Caco-2 (cell line): ENCODE results near the gene CDON. TPM values are rescaled to one million over a fixed set of nuclear protein-coding genes. Genes with fewer than 3 reads are reported as not detected.

Experiments
- BruUV-seq: library from RNA; stranded (reverse); fragments of 400-500 nt; replicated peaks from 2 replicates; lab custom pipeline; 2021; lab: Mats Ljungman, UMichigan
- CTCF ChIA-PET: fragments of 300-600 bp; sonication (Branson Sonifier 250); formaldehyde crosslinking; loops from one replicate; lab custom pipeline; 2022; ENCODE audit warnings: antibody characterized with exemption; lab: Charles Lee
- POLR2A ChIA-PET: fragments of 300-600 bp; sonication (Branson Sonifier 250); formaldehyde crosslinking; loops from one replicate; lab custom pipeline; 2022; ENCODE audit warnings: antibody characterized with exemption; lab: Charles Lee
- DNase-seq, 2 experiments: peaks; one replicate each; pipeline versions ENCODE4 v3.0.0 to v3.0.0-alpha.2; 2020 to 2022
- H3K27me3 ChIP-seq: replicated peaks from 2 replicates; pipeline ENCODE4 v1.6.0; 2011; ENCODE audit warnings: low read length; ENCODE audit not compliant: control insufficient read depth, insufficient read depth
- H3K36me3 ChIP-seq: 2 replicates; pipeline ENCODE4 v1.5.1; 2011; ENCODE audit warnings: low read length; ENCODE audit not compliant: control insufficient read depth, insufficient read depth
- H3K4me1 ChIP-seq: fragments of 250-450 bp; sonication (Bioruptor Pico); 2 replicates; pipeline ENCODE4 v1.5.1; 2020; ENCODE audit warnings: mild to moderate bottlenecking
- H3K4me3 ChIP-seq: 2 replicates; pipeline ENCODE4 v1.5.1; 2011; ENCODE audit warnings: low read depth, mild to moderate bottlenecking, control low read depth, low read length
- H3K9me3 ChIP-seq: fragments of 250-450 bp; sonication (Bioruptor Pico); 2 replicates; pipeline ENCODE4 v1.5.1; 2020; ENCODE audit warnings: mild to moderate bottlenecking, moderate library complexity
- H3K27ac Mint-ChIP-seq: one replicate; pipeline ENCODE4 v1.8.0; 2022; ENCODE audit warnings: mixed read lengths; ENCODE audit not compliant: unreplicated experiment
- H3K27me3 Mint-ChIP-seq: one replicate; pipeline ENCODE4 v1.8.0; 2022; ENCODE audit warnings: mixed read lengths; ENCODE audit not compliant: insufficient read depth, unreplicated experiment
- H3K36me3 Mint-ChIP-seq: one replicate; pipeline ENCODE4 v1.8.0; 2022; ENCODE audit warnings: mild to moderate bottlenecking, mixed read lengths; ENCODE audit not compliant: insufficient read depth, unreplicated experiment
- H3K4me1 Mint-ChIP-seq: one replicate; pipeline ENCODE4 v1.8.0; 2022; ENCODE audit warnings: low read depth, mixed read lengths; ENCODE audit not compliant: unreplicated experiment
- H3K4me3 Mint-ChIP-seq: one replicate; pipeline ENCODE4 v1.8.0; 2022; ENCODE audit warnings: mild to moderate bottlenecking, moderate library complexity, mixed read lengths; ENCODE audit not compliant: unreplicated experiment
- H3K9me3 Mint-ChIP-seq: one replicate; pipeline ENCODE4 v1.8.0; 2022; ENCODE audit warnings: mixed read lengths; ENCODE audit not compliant: unreplicated experiment
- intact Hi-C: fragments of 100-400 bp; cut with micrococcal nuclease; formaldehyde crosslinking; loops from one replicate; pipeline ENCODE4 v1.10.0; 2022; ENCODE audit not compliant: unreplicated experiment
- total RNA-seq: library from RNA; stranded (reverse); gene quantifications from 2 replicates; pipeline ENCODE4 v1.2.3, GENCODE V29; 2022
- TF ChIP-seq, protein P1 (sequence below), 2 experiments: fragments of 200-600 bp in 1 of 2; IDR thresholded peaks; 1 replicate in 1 of 2; 2 replicates in 1 of 2; pipeline versions ENCODE4 v1.5.1 to v1.8.0; 2011 to 2022; ENCODE audit warnings: antibody characterized with exemption in 1 of 2, control low read depth in 1 of 2, inconsistent platforms in 1 of 2, low read depth in 1 of 2, low read length in 1 of 2, mild to moderate bottlenecking in 1 of 2, moderate library complexity in 1 of 2; ENCODE audit not compliant: insufficient read depth in 1 of 2, severe bottlenecking in 1 of 2, unreplicated experiment in 1 of 2

Gene CDON
- total RNA-seq, 1 experiment from 2014 or later: 6.8 TPM

DNA sequence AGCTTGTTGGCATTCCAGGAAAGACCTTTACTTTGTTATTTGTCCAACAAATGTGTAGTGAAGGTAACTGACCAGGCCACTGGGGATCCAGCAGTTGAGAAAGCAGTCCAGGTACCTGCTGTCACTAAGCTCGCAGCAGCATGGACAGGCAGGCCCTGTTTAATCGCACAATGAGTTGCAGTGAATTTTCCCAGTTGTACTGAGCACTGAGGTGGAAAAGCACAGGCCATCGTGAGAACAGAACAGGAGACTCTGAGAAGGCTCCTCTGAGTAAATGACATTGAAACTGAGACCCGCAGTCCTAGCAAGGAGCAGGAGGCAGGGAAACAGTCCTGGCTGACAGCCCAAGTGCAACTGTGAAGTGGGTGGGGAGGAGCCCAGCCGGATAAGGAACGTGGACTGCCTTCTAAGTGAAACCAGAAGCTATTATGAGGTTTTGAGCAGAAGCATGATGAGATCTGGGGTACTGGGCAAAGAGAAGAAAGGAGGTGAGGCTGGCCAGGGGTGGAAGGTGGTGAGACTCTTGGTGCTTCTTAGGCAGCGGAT lies 39.8 kb upstream of the CDON start:
- Histone ChIP-seq H3K36me3 (no peaks in the 10 kb centered on the region), H3K4me3 (no peak overlapping the region), H3K4me1 (no peaks in the 10 kb centered on the region), H3K9me3 (no peaks in the 10 kb centered on the region), H3K27me3 (peaks cover under 1% of the 10 kb centered on the region; the same call in 1 of the 2 replicates)
- Mint-ChIP-seq H3K4me3 (no peak overlapping the region), H3K27ac (no peak overlapping the region), H3K27me3 (no peaks in the 10 kb centered on the region), H3K36me3 (no peaks in the 10 kb centered on the region), H3K9me3 (no peaks in the 10 kb centered on the region), H3K4me1 (no peaks in the 10 kb centered on the region)
- ChIA-PET CTCF (interaction anchor here (1.1 kb wide), 1 partner anchor 14 kb away, joined by 3 read pairs; no protein-coding TSS in a partner anchor), POLR2A (no interaction called here)
- no TSS peak for BruUV-seq
- intact Hi-C loops: no loop called here
- no peak for DNase-seq
- TF ChIP-seq, protein P1, sequence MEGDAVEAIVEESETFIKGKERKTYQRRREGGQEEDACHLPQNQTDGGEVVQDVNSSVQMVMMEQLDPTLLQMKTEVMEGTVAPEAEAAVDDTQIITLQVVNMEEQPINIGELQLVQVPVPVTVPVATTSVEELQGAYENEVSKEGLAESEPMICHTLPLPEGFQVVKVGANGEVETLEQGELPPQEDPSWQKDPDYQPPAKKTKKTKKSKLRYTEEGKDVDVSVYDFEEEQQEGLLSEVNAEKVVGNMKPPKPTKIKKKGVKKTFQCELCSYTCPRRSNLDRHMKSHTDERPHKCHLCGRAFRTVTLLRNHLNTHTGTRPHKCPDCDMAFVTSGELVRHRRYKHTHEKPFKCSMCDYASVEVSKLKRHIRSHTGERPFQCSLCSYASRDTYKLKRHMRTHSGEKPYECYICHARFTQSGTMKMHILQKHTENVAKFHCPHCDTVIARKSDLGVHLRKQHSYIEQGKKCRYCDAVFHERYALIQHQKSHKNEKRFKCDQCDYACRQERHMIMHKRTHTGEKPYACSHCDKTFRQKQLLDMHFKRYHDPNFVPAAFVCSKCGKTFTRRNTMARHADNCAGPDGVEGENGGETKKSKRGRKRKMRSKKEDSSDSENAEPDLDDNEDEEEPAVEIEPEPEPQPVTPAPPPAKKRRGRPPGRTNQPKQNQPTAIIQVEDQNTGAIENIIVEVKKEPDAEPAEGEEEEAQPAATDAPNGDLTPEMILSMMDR (IDR thresholded peaks at IDR 0.05; ENCODE audit: insufficient read depth in 1 of 2, low read depth in 1 of 2, low read length in 1 of 2, severe bottlenecking in 1 of 2, unreplicated experiment in 1 of 2): no peak

DNA sequence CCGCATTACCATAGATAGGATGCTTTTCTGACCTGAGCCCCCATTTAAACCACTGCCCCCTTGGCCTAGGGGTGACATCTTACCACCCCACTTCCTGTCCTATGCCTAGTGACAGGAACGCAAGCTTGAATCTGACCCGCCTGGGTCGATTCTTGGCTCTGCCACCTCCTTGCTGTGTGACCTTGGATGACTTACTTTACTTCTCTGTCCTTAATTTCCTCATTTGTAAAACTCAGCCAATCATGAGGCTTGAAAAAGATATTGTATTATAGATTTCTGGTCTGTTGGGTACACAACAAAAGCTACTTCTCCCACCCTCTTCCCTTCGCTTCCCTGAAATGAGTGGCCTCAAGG lies 39.2 kb upstream of the CDON start:
- Histone ChIP-seq H3K4me3 (no peak overlapping the region), H3K27me3 (peaks cover 2% of the 10 kb centered on the region; the same call in 1 of the 2 replicates), H3K4me1 (no peaks in the 10 kb centered on the region), H3K36me3 (no peaks in the 10 kb centered on the region), H3K9me3 (no peaks in the 10 kb centered on the region)
- no peaks in the 10 kb centered on the region for H3K9me3 Mint-ChIP-seq
- intact Hi-C loops: no loop called here
- TF ChIP-seq, protein P1 (IDR thresholded peaks at IDR 0.05; ENCODE audit: insufficient read depth in 1 of 2, low read depth in 1 of 2, low read length in 1 of 2, severe bottlenecking in 1 of 2, unreplicated experiment in 1 of 2): no peak
- no peaks in the 10 kb centered on the region for H3K27me3 Mint-ChIP-seq
- no peak overlapping the region for H3K27ac Mint-ChIP-seq
- DNase-seq: no peak
- no peaks in the 10 kb centered on the region for H3K36me3 Mint-ChIP-seq
- no TSS peak for BruUV-seq
- no peak overlapping the region for H3K4me3 Mint-ChIP-seq
- no peaks in the 10 kb centered on the region for H3K4me1 Mint-ChIP-seq
- ChIA-PET CTCF (no interaction called here), POLR2A (no interaction called here)

DNA sequence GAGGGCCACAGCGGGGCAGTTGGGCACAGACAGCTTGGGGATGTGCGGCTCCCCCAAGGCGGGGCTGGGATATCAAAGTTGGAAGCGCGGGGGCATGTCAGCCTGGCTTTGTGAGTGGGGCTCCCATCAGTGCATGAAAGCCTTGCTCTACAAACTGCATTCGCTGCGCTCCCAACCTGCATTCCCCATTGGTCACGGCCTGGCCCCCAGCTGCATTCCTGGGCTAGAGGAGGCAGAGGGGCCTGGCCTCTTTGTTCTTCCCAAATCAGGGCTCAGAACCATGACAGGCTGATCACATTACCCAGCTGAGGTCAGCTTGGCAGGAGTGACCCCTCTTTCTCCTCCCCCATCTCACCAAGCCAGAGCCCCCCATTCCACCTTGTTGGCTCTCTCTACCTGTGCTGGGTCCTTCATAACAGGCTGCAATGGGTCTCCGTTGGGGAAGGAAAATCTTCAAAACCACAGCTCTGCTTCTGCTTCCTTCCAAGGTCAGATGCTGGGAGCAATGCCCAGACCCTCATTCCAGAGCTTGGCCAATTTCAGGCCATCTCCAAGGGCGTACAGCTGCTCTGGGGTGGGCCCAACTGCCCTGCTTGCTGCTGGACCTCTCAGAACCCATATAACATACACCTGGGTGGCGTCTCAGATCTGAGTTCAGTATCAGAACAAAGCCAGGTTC lies 38.7 kb upstream of the CDON start:
- no peak overlapping the region for H3K4me3 Mint-ChIP-seq
- TF ChIP-seq, protein P1 (IDR thresholded peaks at IDR 0.05; ENCODE audit: insufficient read depth in 1 of 2, low read depth in 1 of 2, low read length in 1 of 2, severe bottlenecking in 1 of 2, unreplicated experiment in 1 of 2): no peak
- no peak for DNase-seq

More for the DNA sequence above, 38.7 kb upstream of the CDON start:
- Histone ChIP-seq H3K27me3 (peaks cover 2% of the 10 kb centered on the region; the same call in 1 of the 2 replicates), H3K4me1 (no peaks in the 10 kb centered on the region), H3K4me3 (no peak overlapping the region), H3K9me3 (no peaks in the 10 kb centered on the region), H3K36me3 (no peaks in the 10 kb centered on the region)
- intact Hi-C loops: no loop called here
- ChIA-PET CTCF (no interaction called here), POLR2A (no interaction called here)
- no peak overlapping the region for H3K27ac Mint-ChIP-seq
- H3K36me3 Mint-ChIP-seq: no peaks in the 10 kb centered on the region
- no TSS peak for BruUV-seq
- H3K4me1 Mint-ChIP-seq: no peaks in the 10 kb centered on the region
- no peaks in the 10 kb centered on the region for H3K27me3 Mint-ChIP-seq
- H3K9me3 Mint-ChIP-seq: no peaks in the 10 kb centered on the region
